NCI-H2171 treated with DMSO at 0.1 percent for 48 hours (cell line): ENCODE measurements around the gene MRPS33.
"Not testable (repeated sequence)": the region's sequence is repeated elsewhere in the genome, so short reads cannot be mapped to it uniquely, and the experiment has no call there.

Experiments used
- DNase-seq: peaks from one replicate; lab custom pipeline; 2025; lab: John Stamatoyannopoulos, UW

The MRPS33 gene

GRCh38 chr7:141012044-141012685 is 2.6 kb downstream of the MRPS33 start:
- DNase-seq, result peak; percentile 92

DNA sequence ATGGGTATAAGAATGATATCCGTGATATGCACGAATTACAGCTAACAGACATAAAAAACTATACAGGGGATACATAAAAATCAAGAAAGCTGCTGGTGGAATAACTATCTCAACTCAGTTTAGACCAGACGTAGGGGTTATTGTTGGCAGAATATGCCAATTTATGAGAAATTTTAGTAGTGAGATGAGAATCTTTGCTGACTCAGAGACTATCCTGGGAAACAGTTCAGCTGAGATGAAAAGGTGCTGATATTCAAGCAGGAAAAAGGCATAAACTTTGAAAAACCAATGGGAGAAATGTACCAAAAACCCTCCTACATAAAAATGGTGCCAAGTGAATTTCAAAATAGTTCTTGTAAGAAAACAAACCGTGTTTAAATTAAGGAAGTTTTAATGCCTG is 3.3 kb downstream of the MRPS33 start:
- DNase-seq, result no peak

DNA sequence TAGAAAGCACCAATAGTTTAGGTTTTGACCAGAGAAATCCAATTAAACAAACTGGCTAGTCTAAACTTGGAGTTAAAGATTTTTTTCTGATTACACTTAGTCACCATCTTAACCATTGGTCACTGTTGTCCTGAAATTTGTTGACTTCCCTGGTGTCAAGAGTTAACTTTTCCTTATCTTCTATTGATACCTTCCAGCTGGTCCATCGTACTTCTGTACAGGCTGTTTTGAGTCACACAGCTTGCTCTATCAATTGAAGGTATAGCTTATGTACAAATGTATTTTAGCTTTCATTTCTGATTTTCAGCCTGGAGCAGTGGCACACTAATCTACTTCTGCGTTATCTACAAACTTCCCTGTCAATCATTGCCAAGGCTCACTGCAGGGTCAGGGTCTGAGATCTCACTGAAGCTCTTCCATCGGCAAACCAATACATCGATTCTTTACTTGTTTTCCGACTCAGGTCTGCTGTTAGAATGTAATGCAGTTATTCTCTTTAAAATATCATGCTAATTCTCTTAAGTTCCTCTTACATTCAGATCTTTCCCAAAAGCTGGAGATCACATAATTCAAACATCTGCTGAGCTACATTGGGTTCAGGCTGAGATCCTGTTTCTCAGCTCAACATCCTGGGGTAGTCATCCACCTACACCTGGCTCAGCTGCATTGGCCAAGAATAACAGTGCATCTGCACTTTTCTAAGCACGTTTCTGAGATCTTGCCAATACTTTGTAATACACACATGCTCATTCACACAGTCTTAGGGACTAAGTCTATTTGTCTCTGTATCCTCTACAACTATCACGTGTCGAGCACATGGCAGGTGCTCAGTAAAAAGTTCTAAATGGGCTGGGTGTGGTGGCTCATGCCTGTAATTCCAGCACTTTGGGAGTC is 11.3 kb downstream of the MRPS33 start:
- DNase-seq, result no peak

DNA sequence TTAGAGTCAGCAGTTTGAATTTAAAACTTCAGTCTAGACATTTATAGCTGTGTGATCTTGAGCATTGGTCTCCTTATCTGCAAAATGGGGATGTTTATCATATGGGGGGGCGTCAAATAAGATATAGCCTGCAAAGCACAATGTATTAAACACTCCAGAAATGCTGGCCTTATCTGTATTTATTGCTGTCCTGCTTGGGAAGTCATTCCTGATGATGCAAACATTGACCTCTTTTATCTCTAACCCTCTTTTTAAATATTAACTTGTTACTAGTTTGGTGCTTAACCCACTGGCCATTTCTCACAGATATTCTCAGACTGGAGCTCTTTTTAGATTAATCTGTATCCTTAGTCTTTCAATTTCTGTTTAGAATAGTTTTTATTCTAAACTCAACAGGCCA is 13.2 kb downstream of the MRPS33 start:
- no peak for DNase-seq

GRCh38 chr7:141001122-141001521 is 13.6 kb downstream of the MRPS33 start:
- DNase-seq, result no peak

DNA sequence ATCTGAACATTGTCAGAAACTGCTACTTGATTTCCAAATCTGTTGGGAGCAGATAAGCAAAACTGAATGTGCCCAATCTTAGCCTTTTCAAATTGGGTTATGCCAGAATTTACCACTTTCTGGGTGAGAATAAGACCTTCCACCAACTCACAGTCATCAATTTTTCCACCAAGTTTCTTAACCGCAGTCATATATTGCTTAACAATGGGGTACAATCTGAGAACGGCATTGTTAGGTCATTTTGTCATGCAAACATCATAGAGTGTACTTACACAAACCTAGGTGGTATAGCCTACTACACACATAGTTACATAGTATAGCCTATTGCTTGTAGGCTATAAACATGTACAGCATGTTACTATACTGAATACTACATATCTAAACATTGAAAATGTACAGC is 16.0 kb downstream of the MRPS33 start:
- no peak for DNase-seq

DNA sequence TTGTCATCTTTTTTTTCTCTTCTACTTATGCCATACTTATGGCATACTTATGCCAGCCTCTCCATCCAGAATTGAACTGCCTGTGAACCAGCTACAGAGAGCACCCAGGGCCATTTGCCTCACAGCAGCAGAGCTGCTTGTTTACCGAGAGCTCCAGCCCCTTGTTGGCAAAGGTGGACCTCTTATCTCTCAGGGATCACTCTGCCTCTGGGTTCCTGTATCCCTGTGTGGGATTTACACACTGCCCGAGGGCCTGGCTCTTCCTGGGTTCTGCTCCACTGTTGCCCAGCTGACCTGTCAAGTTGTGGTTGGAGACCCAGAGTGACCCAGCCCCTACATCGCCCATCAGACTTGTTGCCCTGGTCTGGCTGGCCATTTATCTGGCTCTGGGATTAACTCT is 22.3 kb downstream of the MRPS33 start:
- DNase-seq, result no peak

DNA sequence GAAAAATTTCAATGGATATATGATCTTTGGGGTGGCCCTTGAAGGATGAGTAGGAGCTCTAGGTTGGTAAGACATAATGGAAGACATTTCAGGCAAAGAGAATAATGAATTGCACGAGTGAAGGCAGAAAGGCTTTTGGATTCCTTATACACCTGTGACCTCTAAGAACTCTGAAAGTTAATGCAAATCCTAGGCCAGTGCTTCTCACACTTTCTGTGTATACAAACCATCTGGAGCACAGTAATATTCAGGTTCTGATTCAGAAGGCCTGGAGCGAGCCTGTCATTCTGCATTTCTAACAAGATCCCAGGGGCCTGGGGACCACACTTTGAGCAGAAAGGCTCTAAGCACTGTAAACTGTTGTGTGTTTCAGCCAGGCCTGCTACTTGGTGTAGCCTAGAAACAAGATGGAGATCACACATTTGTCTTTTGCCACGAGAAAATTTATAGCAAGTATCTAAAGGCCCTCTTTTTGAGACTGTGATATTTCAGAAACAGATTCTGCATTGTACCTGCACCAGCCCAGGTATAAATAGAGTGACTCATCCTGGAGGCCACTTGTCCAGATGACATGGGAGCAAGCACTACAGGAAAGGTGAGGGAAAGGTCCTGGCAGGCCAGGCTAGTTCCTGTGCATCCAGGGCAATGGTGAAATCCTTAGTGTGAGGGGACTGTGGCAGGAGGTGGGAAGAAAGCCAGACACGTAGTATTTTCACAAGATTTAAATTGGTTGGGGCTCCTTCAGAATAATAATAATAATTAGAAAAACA is 24.4 kb downstream of the MRPS33 start:
- no peak for DNase-seq

DNA sequence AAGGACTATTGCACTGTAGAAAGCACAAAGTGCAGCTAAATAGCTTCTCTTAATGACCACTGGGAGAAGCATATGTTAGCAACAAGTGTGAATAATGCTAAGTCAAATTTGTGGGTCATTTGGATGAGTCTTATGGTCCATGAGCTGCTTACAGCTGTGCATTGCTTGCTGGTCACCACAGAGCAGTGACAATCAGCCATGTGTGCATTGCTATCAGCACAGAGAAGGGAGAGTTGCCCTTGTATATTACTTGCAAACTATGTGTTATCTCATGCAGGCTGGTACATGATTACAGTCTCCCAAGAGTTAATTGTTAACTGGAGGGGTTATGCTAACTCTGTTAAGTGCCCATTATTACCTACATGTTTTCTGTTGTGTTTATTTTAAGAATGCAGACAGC is 25.7 kb downstream of the MRPS33 start:
- no peak for DNase-seq

DNA sequence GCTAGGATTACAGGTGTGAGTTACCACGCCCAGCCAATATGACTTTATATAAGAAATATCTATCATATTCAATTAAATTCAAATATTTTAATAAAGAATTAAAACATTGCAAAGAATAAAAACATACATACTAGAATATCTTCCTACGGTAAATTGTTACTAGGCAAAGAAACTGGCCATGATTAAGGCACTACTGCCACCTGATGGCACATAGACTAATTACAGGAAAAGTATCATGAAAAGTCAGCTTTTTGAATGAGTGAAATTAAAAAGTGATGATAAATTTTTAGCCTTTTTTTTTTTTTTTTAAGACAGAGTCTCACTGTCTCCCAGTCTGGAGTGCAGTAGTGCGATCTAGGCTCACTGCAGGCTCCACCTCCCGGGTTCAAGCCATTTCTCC is 30.9 kb downstream of the MRPS33 start:
- DNase-seq, result no peak

DNA sequence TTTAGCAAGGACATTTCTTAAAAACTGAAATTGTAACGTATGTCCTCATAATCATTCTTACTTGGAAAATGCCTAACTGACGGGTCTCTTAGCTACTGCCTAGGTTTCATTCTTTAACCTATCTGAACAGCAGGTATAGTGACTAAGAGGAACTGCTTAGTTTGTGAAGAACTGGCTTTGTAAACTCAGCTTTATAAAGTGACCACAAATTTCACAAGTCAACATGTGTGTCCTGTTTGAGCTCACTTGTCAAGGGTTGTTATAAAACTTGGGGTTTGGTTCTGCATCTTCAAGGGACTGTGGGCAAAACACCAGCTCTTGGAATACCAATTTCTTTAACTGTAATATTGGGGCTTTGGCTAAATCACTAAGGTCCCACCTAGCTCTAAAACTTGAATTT is 32.2 kb downstream of the MRPS33 start:
- no peak for DNase-seq

GRCh38 chr7:140981951-140982350 is 32.8 kb downstream of the MRPS33 start:
- no peak for DNase-seq

DNA sequence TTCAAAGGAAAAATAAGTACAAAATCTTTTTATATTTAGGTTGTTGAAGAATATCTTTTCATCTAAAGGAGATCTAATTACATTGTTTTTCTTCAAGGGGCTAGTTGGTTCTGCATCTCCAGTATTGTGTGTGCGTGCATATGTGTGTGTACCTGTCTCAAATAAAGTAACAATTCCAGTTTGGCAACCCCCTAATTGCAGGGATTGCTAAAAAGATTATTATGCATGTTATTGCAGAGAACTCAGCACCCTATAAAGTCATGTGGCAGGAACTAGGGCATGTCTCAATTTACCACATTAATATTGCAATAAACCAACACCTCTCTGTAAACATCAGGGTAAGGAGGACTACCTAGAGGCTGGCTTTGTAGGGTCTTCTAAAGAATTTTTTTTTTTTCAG is 37.0 kb downstream of the MRPS33 start:
- DNase-seq, result peak; percentile 44

DNA sequence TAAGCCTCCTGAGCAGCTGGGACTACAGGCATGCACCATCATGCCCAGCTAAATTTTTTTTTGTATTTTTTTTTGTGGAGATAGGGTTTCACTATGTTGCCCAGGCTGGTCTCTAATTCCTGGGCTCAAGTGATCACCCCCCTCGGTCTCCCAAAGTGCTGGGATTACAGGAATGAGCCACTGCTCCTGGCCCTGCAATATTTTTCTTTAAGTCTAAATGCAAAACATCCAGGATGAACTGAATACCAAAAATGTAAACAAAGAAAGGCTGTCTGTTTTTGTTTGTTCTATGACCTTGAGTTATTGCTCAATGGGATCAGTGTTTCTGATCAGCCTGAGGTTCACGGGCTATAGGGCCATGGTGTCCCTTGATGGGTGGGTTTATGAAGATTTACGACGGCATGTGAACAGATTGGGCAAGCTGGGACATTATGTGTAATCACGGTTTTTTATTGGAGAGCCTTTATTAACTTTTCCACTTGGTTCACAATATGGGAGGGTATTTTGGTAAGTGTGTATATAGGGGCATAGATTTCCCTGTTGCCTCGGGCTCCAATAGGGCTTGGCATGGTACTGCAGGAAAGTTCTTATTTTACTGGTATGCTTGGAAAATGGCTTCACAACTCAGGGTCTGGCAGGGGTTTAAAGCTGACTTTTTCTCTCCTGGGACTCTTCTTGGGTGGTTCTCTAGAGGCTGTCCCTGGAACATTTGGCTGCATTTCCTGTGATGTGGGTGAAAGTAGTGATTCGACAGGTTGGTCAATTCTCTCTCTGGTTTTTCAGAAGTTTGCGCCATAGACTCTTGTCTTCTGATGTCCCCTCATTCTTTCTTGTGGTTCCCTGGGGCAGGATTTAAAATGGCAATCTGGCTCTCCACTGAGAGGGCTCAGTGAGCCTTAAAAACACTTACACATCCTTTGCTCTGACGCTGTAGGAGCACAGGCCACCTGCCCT is 41.6 kb downstream of the MRPS33 start:
- DNase-seq, result peak; percentile 92

DNA sequence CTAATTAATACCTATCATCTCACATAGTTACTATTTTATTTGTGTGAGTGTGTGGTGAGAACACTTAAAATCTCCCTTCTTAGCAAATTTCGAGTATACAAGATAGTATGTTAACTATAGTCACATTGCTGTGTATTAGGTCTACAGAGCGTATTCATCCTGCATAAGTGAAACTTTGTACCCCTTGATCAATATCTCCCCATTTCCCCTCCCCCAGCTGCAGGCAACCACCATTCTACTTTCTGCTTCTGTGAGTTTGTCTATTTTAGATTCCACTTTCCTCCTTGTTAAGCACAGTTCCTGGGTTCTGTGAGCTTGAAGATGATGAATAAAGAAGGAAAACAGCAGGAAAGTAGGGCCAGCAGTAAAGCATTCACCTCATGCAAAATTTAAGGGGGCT is 42.4 kb downstream of the MRPS33 start:
- no peak for DNase-seq

GRCh38 chr7:140967438-140967837 is 47.3 kb downstream of the MRPS33 start:
- DNase-seq, result no peak

GRCh38 chr7:140966561-140967233 is 48.1 kb downstream of the MRPS33 start:
- DNase-seq, result no peak

- no peak for DNase-seq
Measured at GRCh38 chr7:140961117-140961516, 53.6 kb downstream of the MRPS33 start.

GRCh38 chr7:140956997-140957396 is 57.8 kb downstream of the MRPS33 start:
- not testable (repeated sequence) for DNase-seq
